ENCODE data around the gene CELA2A.

GRCh38 chr1:15465674-15466073 lies 9.1 kb downstream of the CELA2A start:
- TF ChIP-seq CTCF (IDR thresholded peaks at IDR 0.05) (no peak), TAF1 (IDR thresholded peaks at IDR 0.05; ENCODE audit: borderline replicate concordance, low read depth, low read length) (no peak), EZH2phosphoT487 (IDR thresholded peaks at IDR 0.05; ENCODE audit: borderline replicate concordance, low read depth) (no peak)

All from SK-N-SH (cell line).